K562 (cell line): Measurements from ENCODE around the gene SUPT20H. TPM values are rescaled to one million over a fixed set of nuclear protein-coding genes. Genes with fewer than 3 reads are reported as not detected.

ENCODE experiments used
- ATAC-seq: fragments of 200-7000 bp; cut with Tn5 transposase; 3 replicates; pipeline ENCODE4 v1.9.1; 2020; ENCODE audit warnings: moderate library complexity
- BruUV-seq: library from RNA; stranded (reverse); fragments of 400-500 nt; replicated peaks from 2 replicates; lab custom pipeline; 2021; lab: Mats Ljungman, UMichigan
- CTCF ChIA-PET: fragments of 300-600 bp; formaldehyde crosslinking; extraction: SDS; loops from one replicate; lab custom pipeline; 2021; ENCODE audit warnings: low intra/inter-chr PET ratio; lab: Yijun Ruan, JAX
- POLR2A ChIA-PET: fragments of 300-600, 350-650 bp; sonication (Branson Sonifier 250); formaldehyde crosslinking; extraction: SDS; loops from one replicate; lab custom pipeline; 2021; ENCODE audit warnings: antibody characterized with exemption, inconsistent platforms; lab: Yijun Ruan, JAX
- DNase-seq, 4 experiments: peaks; one replicate each; pipeline versions ENCODE4 v3.0.0 to v3.0.0-alpha.2; 2011 to 2018; ENCODE audit warnings: low spot score in 3 of 4, mixed read lengths in 3 of 4; ENCODE audit errors: extremely low read depth in 1 of 4
- FAIRE-seq: peaks from 2 replicates; lab custom pipeline; 2011; peaks lifted over from hg19 to GRCh38; lab: Jason Lieb, UNC
- H2AFZ ChIP-seq: 2 replicates; pipeline ENCODE4 v1.6.0; 2011; ENCODE audit warnings: low read depth, low read length, control low read depth, inconsistent platforms
- H3K27ac ChIP-seq: fragments of 200-600 bp; 3 replicates; pipeline ENCODE4 v1.8.0; 2011; ENCODE audit warnings: low read depth, mild to moderate bottlenecking, control low read depth, inconsistent platforms, low read length, moderate library complexity, mixed read lengths; ENCODE audit errors: extremely low read depth
- H3K27me3 ChIP-seq, 2 experiments: fragments of 300-600 bp in 1 of 2; 2 replicates in 1 of 2; 3 replicates in 1 of 2; pipeline versions ENCODE4 v1.6.0 to v1.8.0; 2011; ENCODE audit warnings: inconsistent platforms in 2 of 2, low read length in 2 of 2, mild to moderate bottlenecking in 1 of 2, mixed read lengths in 1 of 2, moderate library complexity in 1 of 2; ENCODE audit not compliant: control insufficient read depth in 2 of 2, insufficient read depth in 2 of 2
- H3K36me3 ChIP-seq: fragments of 300-600 bp; 3 replicates; pipeline ENCODE4 v1.8.0; 2011; ENCODE audit warnings: mild to moderate bottlenecking, low read length, inconsistent platforms; ENCODE audit not compliant: control insufficient read depth, insufficient read depth
- H3K4me1 ChIP-seq, 2 experiments: fragments of 200-600 bp in 1 of 2; replicated peaks in 1 of 2; 2 replicates in 1 of 2; 3 replicates in 1 of 2; pipeline versions ENCODE4 v1.5.1 to v1.8.0; 2011; ENCODE audit warnings: inconsistent platforms in 2 of 2, low read length in 2 of 2, mild to moderate bottlenecking in 1 of 2, mixed read lengths in 1 of 2, moderate library complexity in 1 of 2; ENCODE audit not compliant: control insufficient read depth in 2 of 2, insufficient read depth in 2 of 2
- H3K4me2 ChIP-seq: 2 replicates; pipeline ENCODE4 v1.6.1; 2011; ENCODE audit warnings: low read length, control low read depth, inconsistent platforms, mixed read lengths; ENCODE audit not compliant: insufficient read depth
- H3K4me3 ChIP-seq: fragments of 200-600 bp; sonication (generic), shearing (Covaris generic); 2 replicates; pipeline ENCODE4 v1.5.1; 2016; ENCODE audit warnings: control low read depth, inconsistent platforms
- H3K79me2 ChIP-seq: fragments of 200-600 bp; 3 replicates; pipeline ENCODE4 v1.8.0; 2011; ENCODE audit warnings: low read length, inconsistent platforms; ENCODE audit not compliant: control insufficient read depth, insufficient read depth
- H3K9ac ChIP-seq, 2 experiments: 2 replicates each; pipeline versions ENCODE4 v1.6.0 to v1.6.1; 2011; ENCODE audit warnings: low read depth in 2 of 2, low read length in 2 of 2, control low read depth in 1 of 2, inconsistent platforms in 1 of 2, mild to moderate bottlenecking in 1 of 2, mixed read lengths in 1 of 2; ENCODE audit not compliant: insufficient read depth in 1 of 2
- H3K9me1 ChIP-seq: one replicate; pipeline ENCODE4 v1.6.0; 2011; ENCODE audit warnings: inconsistent platforms, mild to moderate bottlenecking, low read length, moderate library complexity; ENCODE audit not compliant: control insufficient read depth, insufficient read depth
- H3K9me3 ChIP-seq: replicated peaks from 2 replicates; pipeline ENCODE4 v1.5.1; 2011; ENCODE audit warnings: low read depth, low read length, inconsistent platforms; ENCODE audit not compliant: control insufficient read depth, insufficient read depth
- H4K20me1 ChIP-seq: replicated peaks from 2 replicates; pipeline ENCODE4 v1.6.1; 2011; ENCODE audit warnings: low read length, inconsistent platforms, mixed read lengths; ENCODE audit not compliant: control insufficient read depth, insufficient read depth
- ETS2 ChIP-seq: IDR thresholded peaks from 2 replicates; pipeline ENCODE4 v1.6.1; 2016; ENCODE audit warnings: borderline replicate concordance, missing genetic modification characterization, mild to moderate bottlenecking, moderate library complexity, missing compliant biosample characterization; ENCODE audit not compliant: poor library complexity, severe bottlenecking
- FOXJ3 ChIP-seq: sonication (generic); formaldehyde crosslinking; IDR thresholded peaks from 2 replicates; pipeline ENCODE4 v1.4.0; 2020; ENCODE audit warnings: mild to moderate bottlenecking, missing genetic modification reagents
- FOXK2 ChIP-seq, 2 experiments: fragments of 450-650 bp; IDR thresholded peaks in 1 of 2; conservative IDR thresholded peaks in 1 of 2; 2 replicates each; pipeline ENCODE4 v1.6.1; 2016; ENCODE audit warnings: low read depth in 2 of 2, mild to moderate bottlenecking in 1 of 2
- HMG20B ChIP-seq: fragments of 250-450 bp; sonication (Bioruptor Pico); IDR thresholded peaks from 2 replicates; pipeline ENCODE4 v1.5.0; 2021; ENCODE audit warnings: mild to moderate bottlenecking
- MTF1 ChIP-seq: fragments of 250-450 bp; sonication (Bioruptor Pico); IDR thresholded peaks from 2 replicates; pipeline ENCODE4 v1.9.0; 2021; ENCODE audit warnings: moderate library complexity, mild to moderate bottlenecking, inconsistent platforms, borderline replicate concordance
- NFE2 ChIP-seq: IDR thresholded peaks from 2 replicates; pipeline ENCODE4 v1.6.1; 2014; ENCODE audit warnings: antibody characterized with exemption, low read depth
- PHF20 ChIP-seq: fragments of 450-650 bp; IDR thresholded peaks from 2 replicates; pipeline ENCODE4 v1.6.1; 2018; ENCODE audit not compliant: partially characterized antibody
- RB1 ChIP-seq: fragments of 450-650 bp; IDR thresholded peaks from 2 replicates; pipeline ENCODE4 v1.6.1; 2017; ENCODE audit warnings: low read depth, mild to moderate bottlenecking
- RBM15 ChIP-seq: fragments of 200-400 bp; formaldehyde crosslinking; IDR thresholded peaks from 2 replicates; pipeline ENCODE4 v1.6.1; 2018; ENCODE audit warnings: mild to moderate bottlenecking, low read length, moderate library complexity; ENCODE audit not compliant: insufficient read depth
- TBP ChIP-seq: optimal IDR thresholded peaks from 2 replicates; pipeline ENCODE3; 2011; ENCODE audit warnings: low read depth, low read length, improper control_type of control experiment
- TFAM ChIP-seq: fragments of 250-450 bp; sonication (Bioruptor Pico); conservative IDR thresholded peaks from 2 replicates; pipeline ENCODE4 v1.5.0; 2021; ENCODE audit warnings: mild to moderate bottlenecking, moderate library complexity
- XRCC4 ChIP-seq: IDR thresholded peaks from one replicate; pipeline ENCODE4 v1.6.1; 2011; ENCODE audit not compliant: insufficient read depth, insufficient read length; ENCODE audit errors: extremely low read depth
- ZNF23 ChIP-seq: fragments of 250-450 bp; sonication (Bioruptor Pico); IDR thresholded peaks from 2 replicates; pipeline ENCODE4 v1.4.0; 2020; ENCODE audit warnings: mild to moderate bottlenecking
- ZNF263 ChIP-seq: sonication (generic); formaldehyde crosslinking; IDR thresholded peaks from 2 replicates; pipeline ENCODE4 v1.8.0; 2022; ENCODE audit warnings: mild to moderate bottlenecking, missing genetic modification reagents, borderline replicate concordance
- ZNF449 ChIP-seq: fragments of 250-450 bp; sonication (Bioruptor Pico); IDR thresholded peaks from 2 replicates; pipeline ENCODE4 v1.8.0; 2022; ENCODE audit warnings: moderate library complexity, mild to moderate bottlenecking, inconsistent platforms
- ZNF583 ChIP-seq: fragments of 250-450 bp; sonication (Bioruptor Pico); IDR thresholded peaks from 2 replicates; pipeline ENCODE4 v1.4.0; 2020
- WGBS: fragments of 100-300 bp; shearing (Covaris generic); methylation state at CpG from one replicate; pipeline ENCODE4 v1.1.6; 2016; ENCODE audit warnings: low coverage, mixed read lengths; ENCODE audit not compliant: insufficient coverage; ENCODE audit errors: missing lambda C conversion rate; 5-methylcytosine and 5-hydroxymethylcytosine counted together
- in situ Hi-C: fragments of 300-500 bp; cut with MboI; formaldehyde crosslinking; loops from 4 replicates; pipeline ENCODE4 v1.15.0; 2018; ENCODE audit warnings: inconsistent platforms, mixed read lengths
- intact Hi-C: fragments of 100-400 bp; cut with micrococcal nuclease; formaldehyde crosslinking; loops from 2 replicates; pipeline ENCODE4 v1.14.2; 2022
- polyA plus RNA-seq, 8 experiments: library from polyadenylated mRNA; depleted of rRNA in 4 of 8; stranded (reverse) in 5 of 8; unstranded in 3 of 8; fragments of >200 nt; fragmentation: Nextera tagmentation in 2 of 8; fragmentation: Illumina TruSeq in 1 of 8; extraction: Ambion mirVana in 2 of 8; extraction: Trizol in 1 of 8; gene quantifications; 2 replicates each; pipeline versions ENCODE4 v1.2.1 to v1.2.3, GENCODE V29; 2011 to 2014; ENCODE audit warnings: inconsistent platforms in 1 of 8, missing spikeins in 1 of 8
- total RNA-seq, 7 experiments: library from RNA; depleted of rRNA in 6 of 7; stranded (reverse); fragments of >200 nt in 6 of 7; fragmentation: Illumina TruSeq in 2 of 7; extraction: Trizol in 2 of 7; gene quantifications; 2 replicates each; pipeline versions ENCODE4 v1.2.1 to v1.2.3, GENCODE V29; 2011 to 2021; ENCODE audit warnings: low replicate concordance in 1 of 7

SUPT20H gene
- total and polyA plus RNA-seq, 9 of the 15 experiments (the other 6 are each of a cell fraction or from before 2014, with no cell fraction given), result 11.4 to 71.8 (median 31.7) TPM

GRCh38 chr13:37065890-37066526 is 6.5 kb upstream of the SUPT20H start:
- Histone ChIP-seq H3K36me3 (no peaks in the 10 kb centered on the region), H3K9ac (no peak overlapping the region), H3K27me3 (peaks cover 0 to 18% of the 10 kb centered on the region in 2 experiments; a peak in 2 of 5 replicates), H3K27ac (no peak overlapping the region), H3K79me2 (no peaks in the 10 kb centered on the region), H3K9me3 (no peaks in the 10 kb centered on the region), H3K9me1 (no peaks in the 10 kb centered on the region), H3K4me2 (no peak overlapping the region), H3K4me3 (no peak overlapping the region), H4K20me1 (no peaks in the 10 kb centered on the region), H3K4me1 (peaks cover 0 to 9% of the 10 kb centered on the region in 2 experiments; a peak in 2 of 5 replicates), H2AFZ (no peak overlapping the region)
- intact Hi-C loops (loop anchor here (5.0 kb wide), 1 partner anchor 644 kb away; no protein-coding TSS in a partner anchor), in situ Hi-C loops (no loop called here)
- WGBS, result 4% methylated on average over 4 of the region's 6 CpGs
- POLR2A ChIA-PET, result no interaction called here
- FAIRE-seq, result no peak
- BruUV-seq, result no TSS peak
- no peak for ATAC-seq
- no peak for TF ChIP-seq XRCC4
- no peak for TF ChIP-seq RBM15
- no peak for TF ChIP-seq ZNF23 (CRISPR knock-in tag)
- TF ChIP-seq ZNF263 (CRISPR knock-in tag), result no peak
- no peak for TF ChIP-seq HMG20B (CRISPR knock-in tag)
- no peak for TF ChIP-seq TBP
- no peak for TF ChIP-seq ETS2 (tag)
- no peak for TF ChIP-seq FOXJ3 (CRISPR knock-in tag)
- no peak for TF ChIP-seq FOXK2 (conservative IDR thresholded peaks at IDR 0.05 in 1 of 2, IDR thresholded peaks at IDR 0.05 in 1 of 2; ENCODE audit: low read depth in 2 of 2)
- TF ChIP-seq NFE2, result no peak
- TF ChIP-seq PHF20, result no peak
- no peak for TF ChIP-seq MTF1 (CRISPR knock-in tag)
- no peak for TF ChIP-seq TFAM (CRISPR knock-in tag)
- no peak for TF ChIP-seq RB1
- no peak for TF ChIP-seq ZNF449 (CRISPR knock-in tag)
- TF ChIP-seq ZNF583 (CRISPR knock-in tag), result no peak
- DNase-seq, result no peak
- CTCF ChIA-PET, result no interaction called here
